ENCODE results near the gene ACOT12. TPM values are rescaled to one million over a fixed set of nuclear protein-coding genes. Genes with fewer than 3 reads are reported as not detected.

The ACOT12 gene
- total and polyA plus RNA-seq, 2 of the 13 experiments (the other 11 are each of a cell fraction or from before 2014, with no cell fraction given) = not detected

DNA sequence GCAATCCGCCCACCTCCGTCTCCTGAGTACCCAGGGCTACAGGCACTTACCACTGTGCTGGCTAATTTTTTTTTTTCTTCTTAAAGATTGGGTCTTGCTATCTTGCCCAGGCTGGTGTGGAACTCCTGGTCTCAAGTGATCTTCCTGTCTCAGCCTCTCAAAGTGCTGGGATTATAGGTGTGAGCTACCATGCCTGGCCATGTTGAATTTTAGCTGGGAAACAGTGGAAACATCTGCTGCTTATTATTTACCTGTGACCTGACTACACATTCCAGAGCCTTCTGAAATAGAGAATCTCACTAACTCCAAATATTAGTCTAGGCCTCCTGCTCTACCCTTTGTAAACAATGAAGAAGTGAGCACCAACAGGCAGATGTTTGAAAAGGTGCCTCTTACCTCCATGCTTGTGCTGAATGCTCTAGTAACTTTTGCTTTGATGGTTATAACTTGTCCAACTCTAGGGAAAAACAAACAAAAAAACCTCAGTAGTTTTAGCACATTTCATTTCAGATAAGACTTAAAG lies 22.5 kb downstream of the ACOT12 start (continued):
- TF ChIP-seq ZBTB34 (CRISPR knock-in tag; IDR thresholded peaks at IDR 0.05) = no peak
- no peak for TF ChIP-seq ZNF24 (IDR thresholded peaks at IDR 0.05)
- TF ChIP-seq U2AF1 (optimal IDR thresholded peaks at IDR 0.05; ENCODE audit: low read depth, low read length) = no peak
- TF ChIP-seq FOSL1 (CRISPR knock-in tag; IDR thresholded peaks at IDR 0.05; ENCODE audit: borderline replicate concordance) = no peak
- peak; percentile 79 for TF ChIP-seq ZNF362 (CRISPR knock-in tag; IDR thresholded peaks at IDR 0.05; ENCODE audit: borderline replicate concordance)
- TF ChIP-seq ZNF652 (CRISPR knock-in tag; IDR thresholded peaks at IDR 0.05; ENCODE audit: borderline replicate concordance, low read depth) = no peak
- TF ChIP-seq ZNF564 (CRISPR knock-in tag; IDR thresholded peaks at IDR 0.05) = peak; percentile 50; the same call in 1 of the 2 replicates
- no peak for TF ChIP-seq RAD51 (IDR thresholded peaks at IDR 0.05; ENCODE audit: borderline replicate concordance)
- TF ChIP-seq REPIN1 (CRISPR knock-in tag; IDR thresholded peaks at IDR 0.05; ENCODE audit: borderline replicate concordance, low read depth) = peak; percentile 83
- TF ChIP-seq ZFP36L2 (CRISPR knock-in tag; IDR thresholded peaks at IDR 0.05) = no peak
- TF ChIP-seq FOXC1 (CRISPR knock-in tag; IDR thresholded peaks at IDR 0.05; ENCODE audit: borderline replicate concordance) = no peak
- TF ChIP-seq SNAI1 (CRISPR knock-in tag; IDR thresholded peaks at IDR 0.05; ENCODE audit: borderline replicate concordance) = no peak
- TF ChIP-seq, protein P1, sequence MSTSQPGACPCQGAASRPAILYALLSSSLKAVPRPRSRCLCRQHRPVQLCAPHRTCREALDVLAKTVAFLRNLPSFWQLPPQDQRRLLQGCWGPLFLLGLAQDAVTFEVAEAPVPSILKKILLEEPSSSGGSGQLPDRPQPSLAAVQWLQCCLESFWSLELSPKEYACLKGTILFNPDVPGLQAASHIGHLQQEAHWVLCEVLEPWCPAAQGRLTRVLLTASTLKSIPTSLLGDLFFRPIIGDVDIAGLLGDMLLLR (CRISPR knock-in tag; IDR thresholded peaks at IDR 0.05) = no peak
- peak; percentile 64; the same call in 1 of the 2 replicates for TF ChIP-seq ZBTB20 (CRISPR knock-in tag; IDR thresholded peaks at IDR 0.05; ENCODE audit: borderline replicate concordance, low read depth)
- no peak for TF ChIP-seq NFE2L2 (IDR thresholded peaks at IDR 0.05; ENCODE audit: low read length)
- TF ChIP-seq ONECUT2 (CRISPR knock-in tag; IDR thresholded peaks at IDR 0.05) = 0 out of 2 replicates have a peak, but pooled peaks have one; percentile 15
- TF ChIP-seq ZNF460 (CRISPR knock-in tag; IDR thresholded peaks at IDR 0.05; ENCODE audit: borderline replicate concordance) = no peak
- TF ChIP-seq NR2F2 (IDR thresholded peaks at IDR 0.05; ENCODE audit: borderline replicate concordance, low read depth) = peak; percentile 84
- TF ChIP-seq, protein P2, sequence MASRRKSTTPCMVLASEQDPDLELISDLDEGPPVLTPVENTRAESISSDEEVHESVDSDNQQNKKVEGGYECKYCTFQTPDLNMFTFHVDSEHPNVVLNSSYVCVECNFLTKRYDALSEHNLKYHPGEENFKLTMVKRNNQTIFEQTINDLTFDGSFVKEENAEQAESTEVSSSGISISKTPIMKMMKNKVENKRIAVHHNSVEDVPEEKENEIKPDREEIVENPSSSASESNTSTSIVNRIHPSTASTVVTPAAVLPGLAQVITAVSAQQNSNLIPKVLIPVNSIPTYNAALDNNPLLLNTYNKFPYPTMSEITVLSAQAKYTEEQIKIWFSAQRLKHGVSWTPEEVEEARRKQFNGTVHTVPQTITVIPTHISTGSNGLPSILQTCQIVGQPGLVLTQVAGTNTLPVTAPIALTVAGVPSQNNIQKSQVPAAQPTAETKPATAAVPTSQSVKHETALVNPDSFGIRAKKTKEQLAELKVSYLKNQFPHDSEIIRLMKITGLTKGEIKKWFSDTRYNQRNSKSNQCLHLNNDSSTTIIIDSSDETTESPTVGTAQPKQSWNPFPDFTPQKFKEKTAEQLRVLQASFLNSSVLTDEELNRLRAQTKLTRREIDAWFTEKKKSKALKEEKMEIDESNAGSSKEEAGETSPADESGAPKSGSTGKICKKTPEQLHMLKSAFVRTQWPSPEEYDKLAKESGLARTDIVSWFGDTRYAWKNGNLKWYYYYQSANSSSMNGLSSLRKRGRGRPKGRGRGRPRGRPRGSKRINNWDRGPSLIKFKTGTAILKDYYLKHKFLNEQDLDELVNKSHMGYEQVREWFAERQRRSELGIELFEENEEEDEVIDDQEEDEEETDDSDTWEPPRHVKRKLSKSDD (CRISPR knock-in tag; IDR thresholded peaks at IDR 0.05; ENCODE audit: low read depth) = no peak
- TF ChIP-seq PHF8 (CRISPR knock-in tag; IDR thresholded peaks at IDR 0.05) = no peak
- TF ChIP-seq PBX3 (CRISPR knock-in tag; IDR thresholded peaks at IDR 0.05; ENCODE audit: borderline replicate concordance) = no peak
- TF ChIP-seq, protein P3, sequence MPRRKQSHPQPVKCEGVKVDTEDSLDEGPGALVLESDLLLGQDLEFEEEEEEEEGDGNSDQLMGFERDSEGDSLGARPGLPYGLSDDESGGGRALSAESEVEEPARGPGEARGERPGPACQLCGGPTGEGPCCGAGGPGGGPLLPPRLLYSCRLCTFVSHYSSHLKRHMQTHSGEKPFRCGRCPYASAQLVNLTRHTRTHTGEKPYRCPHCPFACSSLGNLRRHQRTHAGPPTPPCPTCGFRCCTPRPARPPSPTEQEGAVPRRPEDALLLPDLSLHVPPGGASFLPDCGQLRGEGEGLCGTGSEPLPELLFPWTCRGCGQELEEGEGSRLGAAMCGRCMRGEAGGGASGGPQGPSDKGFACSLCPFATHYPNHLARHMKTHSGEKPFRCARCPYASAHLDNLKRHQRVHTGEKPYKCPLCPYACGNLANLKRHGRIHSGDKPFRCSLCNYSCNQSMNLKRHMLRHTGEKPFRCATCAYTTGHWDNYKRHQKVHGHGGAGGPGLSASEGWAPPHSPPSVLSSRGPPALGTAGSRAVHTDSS (CRISPR knock-in tag; conservative IDR thresholded peaks at IDR 0.05) = no peak
